HPDE6-E6E7 (cell line): ENCODE data around the gene OMA1.
"Not testable (repeated sequence)": the region's sequence is repeated elsewhere in the genome, so short reads cannot be mapped to it uniquely, and the experiment has no call there.

Experiments
- DNase-seq: peaks from one replicate; pipeline ENCODE4 v3.0.0; 2011; ENCODE audit warnings: missing footprints; ENCODE audit errors: extremely low spot score

OMA1 gene

GRCh38 chr1:58573705-58574591, 27.4 kb upstream of the OMA1 start:
- DNase-seq: peak; percentile 47

- no peak for DNase-seq
Observed at GRCh38 chr1:58573138-58573537, 26.6 kb upstream of the OMA1 start.

- DNase-seq: peak; percentile 83
Observed at GRCh38 chr1:58572690-58573089, 26.2 kb upstream of the OMA1 start.

- DNase-seq: no peak
Observed at GRCh38 chr1:58571616-58572015, 25.1 kb upstream of the OMA1 start.

GRCh38 chr1:58570817-58571216, 24.3 kb upstream of the OMA1 start:
- DNase-seq: no peak

- DNase-seq: no peak
Observed at GRCh38 chr1:58570094-58570493, 23.6 kb upstream of the OMA1 start.

GRCh38 chr1:58568911-58569310, 22.4 kb upstream of the OMA1 start:
- no peak for DNase-seq

- DNase-seq: no peak
Observed at GRCh38 chr1:58568271-58568860, 21.8 kb upstream of the OMA1 start.

- no peak for DNase-seq
Observed at GRCh38 chr1:58566339-58566738, 19.8 kb upstream of the OMA1 start.

GRCh38 chr1:58563715-58564114, 17.2 kb upstream of the OMA1 start:
- DNase-seq: not testable (repeated sequence)

GRCh38 chr1:58561633-58562032, 15.1 kb upstream of the OMA1 start:
- DNase-seq: no peak

- no peak for DNase-seq
Observed at GRCh38 chr1:58555393-58555792, 8.9 kb upstream of the OMA1 start.

- no peak for DNase-seq
Observed at GRCh38 chr1:58551186-58552140, 4.9 kb upstream of the OMA1 start.

- DNase-seq: not testable (repeated sequence)
Observed at GRCh38 chr1:58549291-58549690, 2.8 kb upstream of the OMA1 start.

- no peak for DNase-seq
Observed at GRCh38 chr1:58548371-58548770, 1.8 kb upstream of the OMA1 start.

- DNase-seq: peak; percentile 46
Observed at GRCh38 chr1:58545591-58546519, 671 bp downstream of the OMA1 start.

- no peak for DNase-seq
Observed at GRCh38 chr1:58543260-58543659, 3.3 kb downstream of the OMA1 start.

- no peak for DNase-seq
Observed at GRCh38 chr1:58539553-58539952, 7.0 kb downstream of the OMA1 start.

- no peak for DNase-seq
Observed at GRCh38 chr1:58538821-58539220, 7.7 kb downstream of the OMA1 start.

- DNase-seq: not testable (repeated sequence)
Observed at GRCh38 chr1:58531842-58532241, 14.7 kb downstream of the OMA1 start.

- DNase-seq: no peak
Observed at GRCh38 chr1:58529284-58529683, 17.2 kb downstream of the OMA1 start.
